Fibroblast of gingiva (primary cell): ENCODE results near the gene ATP11A.
"Not testable (repeated sequence)": the region's sequence is repeated elsewhere in the genome, so short reads cannot be mapped to it uniquely, and the experiment has no call there.

Source experiments
- DNase-seq: peaks from one replicate; pipeline ENCODE4 v3.0.0-alpha.2; 2011; ENCODE audit warnings: low read depth

Gene ATP11A

GRCh38 chr13:112841303-112842015, 151.6 kb downstream of the ATP11A start:
- not testable (repeated sequence) for DNase-seq

DNA sequence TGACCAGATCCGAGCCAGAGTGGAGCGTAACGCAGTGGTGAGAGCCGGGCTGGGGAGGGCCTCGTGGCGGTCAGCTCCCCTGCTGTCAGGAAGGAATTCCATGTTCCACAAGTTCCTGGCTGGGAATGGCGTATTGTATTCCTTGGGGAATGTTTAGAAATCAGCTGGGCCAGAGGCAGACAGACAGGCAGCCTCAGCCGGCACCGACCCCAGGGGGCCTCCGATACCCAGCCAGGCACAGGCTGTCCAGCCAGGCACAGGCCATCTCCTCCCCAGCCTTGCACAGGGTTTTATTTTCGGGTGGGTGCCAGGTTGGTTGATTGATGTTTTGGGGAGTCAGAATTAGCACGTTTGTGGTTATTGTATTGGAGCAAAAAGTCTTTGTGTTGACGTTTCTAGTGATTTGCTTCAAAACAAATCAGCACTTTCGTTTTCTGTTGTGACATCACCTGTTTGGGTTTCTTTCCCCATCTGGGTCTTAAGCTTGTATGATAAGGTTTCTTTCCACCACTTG, 152.6 kb downstream of the ATP11A start:
- DNase-seq = no peak

GRCh38 chr13:112842931-112843391, 153.1 kb downstream of the ATP11A start:
- DNase-seq = no peak

GRCh38 chr13:112843392-112844111, 153.7 kb downstream of the ATP11A start:
- DNase-seq = no peak

GRCh38 chr13:112844411-112844810, 154.6 kb downstream of the ATP11A start:
- DNase-seq = no peak

GRCh38 chr13:112844879-112845278, 155.0 kb downstream of the ATP11A start:
- DNase-seq = no peak

- DNase-seq = no peak
Measured at GRCh38 chr13:112845511-112846144, 155.8 kb downstream of the ATP11A start.

- DNase-seq = no peak
Measured at GRCh38 chr13:112846411-112847115, 156.7 kb downstream of the ATP11A start.

- DNase-seq = no peak
Measured at GRCh38 chr13:112849500-112849899, 159.7 kb downstream of the ATP11A start.

DNA sequence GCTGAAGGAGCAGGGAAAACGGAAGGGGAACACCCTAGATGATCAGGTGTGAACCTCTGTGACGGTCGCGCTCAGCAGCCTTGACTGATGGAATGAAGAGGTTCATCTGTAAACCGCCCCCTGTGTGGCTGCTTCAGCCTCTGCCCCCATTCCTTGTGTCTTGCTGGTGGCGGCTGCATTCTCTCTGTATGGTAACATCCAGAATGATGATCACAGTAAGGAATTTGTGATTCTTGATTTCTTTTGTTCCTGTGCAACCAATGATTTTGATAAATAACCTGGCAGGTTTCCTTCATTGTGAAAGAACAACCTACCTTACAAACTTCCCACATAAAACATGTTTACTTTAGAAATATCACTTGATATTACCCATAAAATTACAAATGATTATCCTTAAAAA, 160.4 kb downstream of the ATP11A start:
- DNase-seq = no peak

DNA sequence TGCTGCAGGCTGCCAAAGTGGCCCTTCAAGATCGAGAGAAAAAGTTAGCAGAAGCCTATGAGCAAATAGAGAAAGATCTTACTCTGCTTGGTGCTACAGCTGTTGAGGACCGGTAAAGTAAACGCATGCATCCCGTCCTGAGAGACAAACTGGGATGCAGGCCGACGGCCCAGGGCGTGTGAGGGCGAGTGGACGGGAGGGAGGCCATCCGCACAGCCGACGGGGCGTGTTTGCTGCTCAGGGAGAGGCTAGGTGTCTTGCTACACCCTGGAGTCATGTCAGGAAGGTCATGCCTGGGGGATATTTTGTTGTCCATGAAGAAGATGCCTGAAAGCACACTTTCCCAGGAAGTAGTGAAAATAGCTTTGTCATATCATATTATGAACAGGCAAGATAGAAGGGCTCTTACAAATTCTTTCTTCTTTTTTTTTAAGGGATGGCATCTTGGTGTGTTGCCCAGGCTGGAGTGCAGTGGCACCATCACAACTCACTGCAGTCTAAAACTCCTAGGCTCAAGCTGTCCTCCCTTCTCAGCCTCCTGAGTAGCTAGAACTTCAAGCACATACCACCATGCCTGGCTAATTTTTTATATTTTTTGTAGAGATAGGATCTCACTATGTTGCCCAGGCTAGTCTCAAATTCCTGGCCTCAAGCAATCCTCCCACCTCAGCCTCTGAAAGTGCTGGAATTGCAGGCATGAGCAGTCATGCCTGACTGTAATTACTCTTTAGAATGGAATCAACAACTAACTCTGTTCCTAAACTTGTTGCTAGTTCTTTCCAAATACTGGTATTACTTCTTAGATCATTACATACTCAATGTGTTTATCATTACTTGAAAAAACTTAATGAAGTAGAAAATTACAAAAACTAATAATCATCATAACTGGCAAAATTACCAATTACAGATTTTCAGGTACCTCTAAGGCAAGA, 161.5 kb downstream of the ATP11A start:
- DNase-seq = no peak

DNA sequence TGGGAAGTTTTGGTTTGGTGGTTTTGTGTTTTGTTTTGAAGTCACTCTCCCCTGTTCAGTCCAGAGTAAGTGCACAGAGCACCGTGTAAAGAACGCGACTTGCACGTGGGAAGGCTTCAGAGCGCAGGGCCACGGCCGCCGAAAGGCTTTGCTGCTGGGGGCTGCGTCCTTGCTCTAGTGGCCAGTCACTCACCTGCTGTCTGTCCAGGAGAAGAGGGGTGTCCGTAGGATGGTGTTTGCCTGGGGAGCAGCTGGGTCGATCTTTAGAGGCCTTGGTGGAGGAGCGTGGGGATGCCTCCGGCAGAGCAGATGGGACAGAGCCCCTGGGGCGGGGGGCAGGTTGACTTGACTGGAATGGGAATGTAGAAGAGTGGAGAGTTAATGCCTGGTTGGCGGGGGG, 162.6 kb downstream of the ATP11A start:
- DNase-seq = no peak

DNA sequence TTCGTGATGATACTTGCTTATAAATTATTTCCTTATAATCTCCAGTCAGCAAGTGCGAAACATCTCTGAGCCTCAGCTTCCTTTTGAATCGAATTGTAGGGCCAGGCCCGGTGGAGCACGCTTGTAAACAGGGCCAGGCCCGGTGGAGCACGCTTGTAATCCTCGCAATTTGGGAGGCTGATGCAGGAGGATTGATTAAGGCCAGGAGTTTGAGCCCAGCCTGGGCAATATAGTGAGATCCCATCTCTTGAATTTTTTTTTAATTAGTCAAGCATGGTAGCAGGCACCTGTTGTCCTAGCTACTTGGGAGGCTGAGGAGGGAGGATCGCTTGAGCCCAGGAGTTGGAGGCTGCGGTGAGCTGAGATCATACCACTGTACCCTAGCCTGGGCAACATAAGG, 163.0 kb downstream of the ATP11A start:
- no peak for DNase-seq

DNA sequence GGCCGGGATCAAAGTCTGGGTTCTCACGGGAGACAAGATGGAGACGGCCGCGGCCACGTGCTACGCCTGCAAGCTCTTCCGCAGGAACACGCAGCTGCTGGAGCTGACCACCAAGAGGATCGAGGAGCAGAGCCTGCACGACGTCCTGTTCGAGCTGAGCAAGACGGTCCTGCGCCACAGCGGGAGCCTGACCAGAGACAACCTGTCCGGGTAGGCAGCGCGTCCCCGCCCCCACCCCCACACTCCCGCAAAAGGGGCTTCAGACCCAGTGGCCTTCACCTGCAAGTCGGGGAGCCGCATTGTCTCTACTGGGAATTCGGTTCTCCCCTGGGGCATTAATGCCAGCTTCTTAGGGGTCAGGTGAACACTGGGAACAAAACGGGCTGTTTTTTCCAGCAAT, 164.5 kb downstream of the ATP11A start:
- no peak for DNase-seq

GRCh38 chr13:112855859-112856258, 166.0 kb downstream of the ATP11A start:
- no peak for DNase-seq

DNA sequence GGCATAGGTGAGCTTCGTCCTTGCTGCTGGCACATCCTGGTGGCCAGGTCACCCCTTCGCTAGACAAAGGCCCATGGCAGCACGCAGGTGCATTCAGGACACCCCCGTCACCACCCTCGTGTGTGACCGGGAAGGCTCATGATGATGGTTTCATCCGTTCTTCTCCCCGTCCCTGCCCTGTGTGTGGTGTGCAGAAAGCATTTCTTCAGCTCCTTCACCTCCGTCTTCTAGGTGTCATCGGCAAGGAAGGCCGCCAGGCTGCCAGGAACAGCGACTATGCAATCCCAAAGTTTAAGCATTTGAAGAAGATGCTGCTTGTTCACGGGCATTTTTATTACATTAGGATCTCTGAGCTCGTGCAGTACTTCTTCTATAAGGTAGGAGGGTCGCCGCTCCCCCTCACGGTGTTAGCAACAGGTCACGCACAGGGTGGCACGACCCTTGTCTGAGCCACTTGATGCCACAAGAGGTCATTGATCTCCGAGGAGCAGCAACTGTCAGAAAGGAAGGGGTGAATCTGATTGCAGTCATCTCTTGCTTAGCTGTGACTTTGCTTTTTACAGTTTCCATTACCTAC, 168.2 kb downstream of the ATP11A start:
- no peak for DNase-seq

- no peak for DNase-seq
Measured at GRCh38 chr13:112859128-112859816, 169.4 kb downstream of the ATP11A start.

GRCh38 chr13:112859817-112860190, 170.0 kb downstream of the ATP11A start:
- DNase-seq = peak; percentile 14

DNA sequence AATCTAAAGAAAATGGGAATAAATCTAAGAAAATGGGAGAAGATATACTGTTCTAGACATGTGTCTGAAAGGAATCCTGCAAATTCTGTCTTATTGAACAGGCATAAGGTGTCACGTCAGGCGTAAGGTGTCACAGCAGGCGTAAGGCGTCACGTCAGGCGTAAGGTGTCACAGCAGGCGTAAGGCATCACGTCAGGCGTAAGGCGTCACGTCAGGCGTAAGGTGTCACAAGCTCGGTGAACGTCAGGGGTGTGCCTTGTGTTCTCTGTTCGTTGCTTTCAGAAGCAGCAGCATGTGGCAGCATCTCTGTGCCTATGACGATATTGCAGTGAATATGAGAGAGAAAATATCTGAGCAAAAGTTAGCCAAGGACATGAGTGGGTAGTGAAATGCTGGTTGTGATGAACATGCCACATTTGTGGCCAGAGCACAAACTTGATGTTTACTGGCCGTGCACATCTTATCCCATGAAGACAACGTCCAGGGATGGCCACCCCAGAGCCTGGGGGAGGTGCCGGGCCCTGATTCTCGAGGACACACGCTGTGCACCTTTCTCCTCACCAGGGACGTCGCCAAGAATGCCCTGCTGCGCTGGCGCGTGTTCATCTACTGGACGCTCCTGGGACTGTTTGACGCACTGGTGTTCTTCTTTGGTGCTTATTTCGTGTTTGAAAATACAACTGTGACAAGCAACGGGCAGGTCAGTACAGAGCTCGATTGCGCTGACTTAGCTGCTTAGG, 172.2 kb downstream of the ATP11A start:
- DNase-seq = no peak
